Cardiac muscle cell (in vitro differentiated cells and primary cell): ENCODE data around the gene TSPO. TPM values are rescaled to one million over a fixed set of nuclear protein-coding genes. Genes with fewer than 3 reads are reported as not detected.
"Not testable (repeated sequence)": the region's sequence is repeated elsewhere in the genome, so short reads cannot be mapped to it uniquely, and the experiment has no call there.

Source experiments
- DNase-seq, 2 donors: peaks; one replicate each; pipeline versions ENCODE4 v3.0.0 to v3.0.0-alpha.2; 2010 to 2017; ENCODE audit warnings: low read depth in 1 of 2, low spot score in 1 of 2
- H3K27ac ChIP-seq: fragments of 200-600 bp; sonication (generic); 2 replicates; pipeline ENCODE4 v1.5.1; 2016
- H3K27me3 ChIP-seq: fragments of 200-600 bp; sonication (generic); 2 replicates; pipeline ENCODE4 v1.6.0; 2016; ENCODE audit warnings: control low read depth
- H3K36me3 ChIP-seq: fragments of 200-600 bp; sonication (generic); 2 replicates; pipeline ENCODE4 v1.5.1; 2016; ENCODE audit warnings: control low read depth
- H3K4me1 ChIP-seq: fragments of 200-600 bp; sonication (generic); 2 replicates; pipeline ENCODE4 v1.8.1; 2017; ENCODE audit warnings: low read depth, mild to moderate bottlenecking, mixed run types
- H3K4me3 ChIP-seq: fragments of 200-600 bp; sonication (generic); 2 replicates; pipeline ENCODE4 v1.5.1; 2016; ENCODE audit warnings: mild to moderate bottlenecking
- H3K9me3 ChIP-seq: fragments of 200-600 bp; sonication (generic); 2 replicates; pipeline ENCODE4 v1.5.1; 2017; ENCODE audit warnings: low read depth, mild to moderate bottlenecking, control low read depth
- polyA plus RNA-seq: library from polyadenylated mRNA; unstranded; fragments of >200 nt; fragmentation: Nextera tagmentation; extraction: Ambion mirVana; gene quantifications from 2 replicates; pipeline ENCODE4 v1.2.1, GENCODE V29; 2016
- total RNA-seq: library from RNA; depleted of rRNA; stranded (reverse); fragments of >200 nt; gene quantifications from 2 replicates; pipeline ENCODE4 v1.2.3, GENCODE V29; 2016
- TF ChIP-seq, protein P1 (sequence below): IDR thresholded peaks from 2 replicates; pipeline ENCODE4 v1.5.1; 2012; ENCODE audit warnings: low read depth, mild to moderate bottlenecking, low read length

TSPO gene
- total RNA-seq (28.9 and 59.0 TPM in 2 replicates), polyA plus RNA-seq (20.3 and 52.2 TPM in 2 replicates)

DNA sequence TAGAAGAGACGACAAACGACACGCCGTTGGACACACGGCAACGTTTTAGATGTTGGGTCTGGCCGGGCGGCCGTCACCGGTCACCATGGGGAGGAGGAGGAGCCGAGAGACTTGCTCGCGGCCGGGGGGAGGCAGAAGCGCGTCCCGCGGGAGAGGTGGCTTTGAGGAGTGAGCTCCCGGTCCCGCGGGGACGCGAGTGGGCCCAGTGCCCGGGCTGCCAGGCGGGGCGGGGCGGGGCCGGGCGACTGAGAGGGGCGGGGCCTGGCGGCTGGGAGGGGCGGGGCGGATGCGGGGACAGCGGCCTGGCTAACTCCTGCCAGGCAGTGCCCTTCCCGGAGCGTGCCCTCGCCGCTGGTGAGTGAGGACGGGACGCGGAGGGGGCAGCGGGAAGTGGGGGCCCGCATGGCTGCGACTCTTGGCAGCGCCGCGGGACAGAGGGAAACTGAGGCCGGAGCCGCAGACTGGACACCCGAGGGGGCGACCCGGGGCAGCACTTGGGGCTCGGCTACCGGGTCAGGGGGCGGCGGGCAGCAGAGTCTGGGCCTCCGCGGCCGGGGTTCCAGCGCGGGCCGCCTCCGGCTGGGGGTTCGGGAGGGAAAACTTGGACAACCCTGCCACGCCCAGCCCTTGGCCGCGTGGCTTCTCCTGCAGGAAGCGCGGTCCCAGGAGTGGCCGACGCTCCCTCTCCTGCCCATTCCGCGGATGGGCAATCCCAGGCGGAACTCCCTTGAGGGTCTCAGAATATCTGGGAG is at the start of gene TSPO:
TSS of gene TSPO (plus strand) at position 309 of the 752 bp plus-strand sequence. CDS start 7,680 bp downstream, outside the sequence.
- peaks cover 11% of the 10 kb centered on the region for H3K27me3 ChIP-seq
- H3K36me3 ChIP-seq: no peaks in the 10 kb centered on the region
- no peak within 1 kb of the TSS for H3K27ac ChIP-seq
- H3K9me3 ChIP-seq: no peaks in the 10 kb centered on the region
- TF ChIP-seq, protein P1, sequence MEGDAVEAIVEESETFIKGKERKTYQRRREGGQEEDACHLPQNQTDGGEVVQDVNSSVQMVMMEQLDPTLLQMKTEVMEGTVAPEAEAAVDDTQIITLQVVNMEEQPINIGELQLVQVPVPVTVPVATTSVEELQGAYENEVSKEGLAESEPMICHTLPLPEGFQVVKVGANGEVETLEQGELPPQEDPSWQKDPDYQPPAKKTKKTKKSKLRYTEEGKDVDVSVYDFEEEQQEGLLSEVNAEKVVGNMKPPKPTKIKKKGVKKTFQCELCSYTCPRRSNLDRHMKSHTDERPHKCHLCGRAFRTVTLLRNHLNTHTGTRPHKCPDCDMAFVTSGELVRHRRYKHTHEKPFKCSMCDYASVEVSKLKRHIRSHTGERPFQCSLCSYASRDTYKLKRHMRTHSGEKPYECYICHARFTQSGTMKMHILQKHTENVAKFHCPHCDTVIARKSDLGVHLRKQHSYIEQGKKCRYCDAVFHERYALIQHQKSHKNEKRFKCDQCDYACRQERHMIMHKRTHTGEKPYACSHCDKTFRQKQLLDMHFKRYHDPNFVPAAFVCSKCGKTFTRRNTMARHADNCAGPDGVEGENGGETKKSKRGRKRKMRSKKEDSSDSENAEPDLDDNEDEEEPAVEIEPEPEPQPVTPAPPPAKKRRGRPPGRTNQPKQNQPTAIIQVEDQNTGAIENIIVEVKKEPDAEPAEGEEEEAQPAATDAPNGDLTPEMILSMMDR: no peak
- peak; percentile 57 to 59 for DNase-seq
- no peaks in the 10 kb centered on the region for H3K4me1 ChIP-seq
- H3K4me3 ChIP-seq: peak within 1 kb of the TSS; percentile 36

GRCh38 chr22:43104056-43104625 is 47.2 kb upstream of the TSPO start:
- not testable (repeated sequence) for H3K27me3 ChIP-seq, H3K4me3 ChIP-seq, H3K36me3 ChIP-seq, H3K9me3 ChIP-seq
- Histone ChIP-seq H3K27ac (peak overlapping the region; percentile 93), H3K4me1 (peaks cover 49% of the 10 kb centered on the region)
- DNase-seq: peak; percentile 44 to 64

- Histone ChIP-seq H3K4me1 (peaks cover 44% of the 10 kb centered on the region), H3K27ac (peak overlapping the region; percentile 93)
- DNase-seq, H3K4me3 ChIP-seq, H3K9me3 ChIP-seq, H3K36me3 ChIP-seq, H3K27me3 ChIP-seq: not testable (repeated sequence)
Observed at GRCh38 chr22:43104950-43105349, 46.4 kb upstream of the TSPO start.

GRCh38 chr22:43106302-43106701 is 45.1 kb upstream of the TSPO start:
- no peak for DNase-seq
- Histone ChIP-seq H3K27ac (no peak overlapping the region), H3K9me3 (no peaks in the 10 kb centered on the region), H3K4me3 (no peak overlapping the region), H3K27me3 (peaks cover 18% of the 10 kb centered on the region), H3K4me1 (peaks cover 30% of the 10 kb centered on the region), H3K36me3 (no peaks in the 10 kb centered on the region)
- TF ChIP-seq, protein P1: no peak

DNA sequence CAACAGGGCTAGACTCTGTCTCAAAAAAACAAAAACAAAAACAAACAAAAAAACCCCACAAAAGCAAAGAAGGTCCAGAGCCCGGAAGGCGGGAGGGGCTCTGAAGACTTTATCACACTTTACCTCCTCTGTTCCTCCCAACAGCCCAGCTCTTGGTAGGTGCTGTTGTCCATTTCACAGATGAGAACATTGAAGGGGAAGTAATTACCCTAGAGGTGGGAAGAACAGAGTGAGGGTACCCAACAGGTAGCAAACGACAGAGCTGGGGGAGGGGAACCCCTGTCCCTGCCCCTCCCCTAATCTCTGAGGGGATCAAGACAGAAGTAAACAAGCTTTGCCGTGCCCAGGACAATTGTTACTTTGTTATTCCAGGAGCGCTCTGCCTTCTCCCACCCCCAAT is 41.8 kb upstream of the TSPO start:
- Histone ChIP-seq H3K9me3 (no peaks in the 10 kb centered on the region), H3K36me3 (no peaks in the 10 kb centered on the region), H3K27ac (no peak overlapping the region), H3K4me3 (no peak overlapping the region), H3K27me3 (peaks cover 28% of the 10 kb centered on the region), H3K4me1 (peaks cover 6% of the 10 kb centered on the region)
- TF ChIP-seq, protein P1: no peak
- DNase-seq: no peak

- Histone ChIP-seq H3K4me3 (peak overlapping the region; percentile 49), H3K4me1 (peaks cover under 1% of the 10 kb centered on the region), H3K27ac (no peak overlapping the region), H3K27me3 (peaks cover 28% of the 10 kb centered on the region), H3K36me3 (no peaks in the 10 kb centered on the region), H3K9me3 (no peaks in the 10 kb centered on the region)
- DNase-seq: no peak
- TF ChIP-seq, protein P1: no peak
Observed at GRCh38 chr22:43109921-43110443, 41.4 kb upstream of the TSPO start.
